Heart left ventricle (tissue), 16 donors: ENCODE measurements around the gene CEND1. TPM values are rescaled to one million over a fixed set of nuclear protein-coding genes. Genes with fewer than 3 reads are reported as not detected.
A peak's percentile ranks its signal among the peaks of the same experiment; 100 is the strongest.

Experiments
- ATAC-seq, 4 donors: fragments of 200-7000 bp; cut with Tn5 transposase; one replicate each; pipeline ENCODE4 v1.9.1; 2020 to 2022; ENCODE audit warnings: moderate library complexity in 4 of 4, mild to moderate bottlenecking in 3 of 4, moderate number of reproducible peaks in 1 of 4
- DNase-seq, 5 donors: peaks; one replicate each; pipeline ENCODE4 v3.0.0-alpha.2; 2020
- H3K27ac ChIP-seq, 12 donors: fragments of 200-600 bp; sonication (generic) in 4 of 12; one replicate each; pipeline versions ENCODE4 v1.5.0 to v1.8.0; 2016 to 2022; ENCODE audit warnings: mild to moderate bottlenecking in 2 of 12
- H3K27me3 ChIP-seq, 9 donors: fragments of 200-600 bp; sonication (generic) in 2 of 9; one replicate each; pipeline versions ENCODE4 v1.5.1 to v1.8.0; 2016 to 2022; ENCODE audit warnings: mild to moderate bottlenecking in 3 of 9
- H3K36me3 ChIP-seq, 9 donors: fragments of 200-600 bp; sonication (generic) in 2 of 9; one replicate each; pipeline versions ENCODE4 v1.5.0 to v1.8.0; 2018 to 2022; ENCODE audit warnings: mild to moderate bottlenecking in 2 of 9
- H3K4me1 ChIP-seq, 12 donors: fragments of 200-600 bp; sonication (generic) in 4 of 12; one replicate each; pipeline versions ENCODE4 v1.5.0 to v1.8.0; 2016 to 2022; ENCODE audit warnings: mild to moderate bottlenecking in 3 of 12
- H3K4me3 ChIP-seq, 12 donors: fragments of 200-600 bp; sonication (generic) in 4 of 12; one replicate each; pipeline versions ENCODE4 v1.5.0 to v1.8.0; 2017 to 2022; ENCODE audit warnings: mild to moderate bottlenecking in 9 of 12, moderate library complexity in 4 of 12
- H3K9me3 ChIP-seq, 12 donors: fragments of 200-600 bp; sonication (generic) in 4 of 12; one replicate each; pipeline versions ENCODE4 v1.5.0 to v1.8.0; 2016 to 2022; ENCODE audit warnings: mild to moderate bottlenecking in 1 of 12
- POLR2A ChIP-seq, 2 donors: fragments of 450-650 bp; IDR thresholded peaks; one replicate each; pipeline ENCODE4 v1.6.1; 2017; ENCODE audit warnings: antibody characterized with exemption in 2 of 2, mild to moderate bottlenecking in 2 of 2, moderate library complexity in 2 of 2
- WGBS, 4 donors: extraction: QIAGEN DNeasy Blood & Tissue Kit in 2 of 4; methylation state at CpG; one replicate each; pipeline versions ENCODE4 v1.1.5 to v1.1.7; 2013 to 2018; 5-methylcytosine and 5-hydroxymethylcytosine counted together
- intact Hi-C, 10 donors: fragments of 100-400 bp; cut with DNase I; formaldehyde crosslinking; loops; one replicate each; pipeline versions ENCODE4 v1.11.1 to v1.14.2; 2022
- polyA plus RNA-seq, 2 donors: library from polyadenylated mRNA; stranded (reverse); fragments of 200-250 nt; gene quantifications; one replicate each; pipeline ENCODE4 v1.2.3, GENCODE V29; 2013
- total RNA-seq, 9 donors: library from RNA; depleted of rRNA in 2 of 9; stranded (reverse); fragments of >200 nt in 2 of 9; fragmentation: NEBNext Ultra II Directional in 3 of 9; extraction: Animal tissue kit (Norgen Biotek cat#: 25700) in 3 of 9; gene quantifications; one replicate each; pipeline versions ENCODE4 v1.1.0 to v1.2.4, GENCODE V29; 2016 to 2023
- TF ChIP-seq, protein P1 (sequence below), 12 donors: fragments of 200-600 bp; sonication (generic) in 4 of 12; IDR thresholded peaks; one replicate each; pipeline versions ENCODE4 v1.5.0 to v1.8.0; 2018 to 2022; ENCODE audit warnings: antibody characterized with exemption in 12 of 12, mild to moderate bottlenecking in 5 of 12
- donor health status: ischemic (EF 13 %, LVEDD 7.1; RV severe dilation, severe dysfunction).
- donor health status: healthy with polysubstance abuse.
- donor health status: DM: no; HTN: yes; CAD: no.
- donor health status: DM: no; HTN: no; CAD: no.
- donor health status: ischemic (EF 25% LVEDD 6.9; RV normal size, moderate dysfunction).
- donor health status: ischemic (EF 25% LVEDD 5.7; RV mildly dilated, moderate dysfunction).
- donor health status: healthy.
- donor health status: DM: yes; HTN: yes; CAD: no.
- donor health status: ischemic (EF 35%, LVEDD 5.7; RV mildly dilated, moderate dysfunction).
- donor health status: nonischemic (EF 11% LVEDD 7.7; RV severe dilation, severe dysfunction).
- donor health status: DM: yes; HTN: yes; CAD: no.
- donor health status: PGD.
- donor health status: ischemic (EF 29% LVEDD 5.4; RV normal size, mild dysfunction).
- donor health status: nonischemic (EF 23%, LVEDD 6.1; RV moderate dilation, normal function).

The CEND1 gene
- total and polyA plus RNA-seq, 11 donors: 0.25 to 1.1 (median 0.44) TPM; not detected in 2

GRCh38 chr11:809287-810039 is 19.6 kb upstream of the CEND1 start, which contains the start of gene RPLP2:
Gene RPLP2 (plus strand): TSS chr11:809967. CDS start chr11:810235, 268 bp downstream.
- no peaks in the 10 kb centered on the region for H3K9me3 ChIP-seq
- peak within 1 kb of the TSS; percentile 76 to 100 (median 96) for H3K27ac ChIP-seq
- WGBS, 4 donors: 0% methylated on average over 58 to 81 of the region's 81 CpGs
- intact Hi-C loops: loop anchor here in 4 of 10 donors (1.0 to 10.0 kb wide), 5 partner anchors 10 to 455 kb away; partner anchors contain the start of genes POLR2L (in 2 of the 4), TSPAN4 (in 2 of the 4) and CHID1 (in 1 of the 4)
- H3K27me3 ChIP-seq: no peaks in the 10 kb centered on the region
- peak; percentile 98 to 99 (median 99) for DNase-seq
- peak; percentile 89 to 95 (median 93) for ATAC-seq
- peak within 1 kb of the TSS; percentile 73 to 100 (median 96) for H3K4me3 ChIP-seq
- peaks cover 3 to 33% (median 28%) of the 10 kb centered on the region in 9 donors for H3K36me3 ChIP-seq
- peak; percentile 60 to 81 for TF ChIP-seq POLR2A (IDR thresholded peaks at IDR 0.05)
- TF ChIP-seq, protein P1, sequence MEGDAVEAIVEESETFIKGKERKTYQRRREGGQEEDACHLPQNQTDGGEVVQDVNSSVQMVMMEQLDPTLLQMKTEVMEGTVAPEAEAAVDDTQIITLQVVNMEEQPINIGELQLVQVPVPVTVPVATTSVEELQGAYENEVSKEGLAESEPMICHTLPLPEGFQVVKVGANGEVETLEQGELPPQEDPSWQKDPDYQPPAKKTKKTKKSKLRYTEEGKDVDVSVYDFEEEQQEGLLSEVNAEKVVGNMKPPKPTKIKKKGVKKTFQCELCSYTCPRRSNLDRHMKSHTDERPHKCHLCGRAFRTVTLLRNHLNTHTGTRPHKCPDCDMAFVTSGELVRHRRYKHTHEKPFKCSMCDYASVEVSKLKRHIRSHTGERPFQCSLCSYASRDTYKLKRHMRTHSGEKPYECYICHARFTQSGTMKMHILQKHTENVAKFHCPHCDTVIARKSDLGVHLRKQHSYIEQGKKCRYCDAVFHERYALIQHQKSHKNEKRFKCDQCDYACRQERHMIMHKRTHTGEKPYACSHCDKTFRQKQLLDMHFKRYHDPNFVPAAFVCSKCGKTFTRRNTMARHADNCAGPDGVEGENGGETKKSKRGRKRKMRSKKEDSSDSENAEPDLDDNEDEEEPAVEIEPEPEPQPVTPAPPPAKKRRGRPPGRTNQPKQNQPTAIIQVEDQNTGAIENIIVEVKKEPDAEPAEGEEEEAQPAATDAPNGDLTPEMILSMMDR (IDR thresholded peaks at IDR 0.05): no peak
- H3K4me1 ChIP-seq: peaks cover 5 to 50% (median 35%) of the 10 kb centered on the region in 12 donors

DNA sequence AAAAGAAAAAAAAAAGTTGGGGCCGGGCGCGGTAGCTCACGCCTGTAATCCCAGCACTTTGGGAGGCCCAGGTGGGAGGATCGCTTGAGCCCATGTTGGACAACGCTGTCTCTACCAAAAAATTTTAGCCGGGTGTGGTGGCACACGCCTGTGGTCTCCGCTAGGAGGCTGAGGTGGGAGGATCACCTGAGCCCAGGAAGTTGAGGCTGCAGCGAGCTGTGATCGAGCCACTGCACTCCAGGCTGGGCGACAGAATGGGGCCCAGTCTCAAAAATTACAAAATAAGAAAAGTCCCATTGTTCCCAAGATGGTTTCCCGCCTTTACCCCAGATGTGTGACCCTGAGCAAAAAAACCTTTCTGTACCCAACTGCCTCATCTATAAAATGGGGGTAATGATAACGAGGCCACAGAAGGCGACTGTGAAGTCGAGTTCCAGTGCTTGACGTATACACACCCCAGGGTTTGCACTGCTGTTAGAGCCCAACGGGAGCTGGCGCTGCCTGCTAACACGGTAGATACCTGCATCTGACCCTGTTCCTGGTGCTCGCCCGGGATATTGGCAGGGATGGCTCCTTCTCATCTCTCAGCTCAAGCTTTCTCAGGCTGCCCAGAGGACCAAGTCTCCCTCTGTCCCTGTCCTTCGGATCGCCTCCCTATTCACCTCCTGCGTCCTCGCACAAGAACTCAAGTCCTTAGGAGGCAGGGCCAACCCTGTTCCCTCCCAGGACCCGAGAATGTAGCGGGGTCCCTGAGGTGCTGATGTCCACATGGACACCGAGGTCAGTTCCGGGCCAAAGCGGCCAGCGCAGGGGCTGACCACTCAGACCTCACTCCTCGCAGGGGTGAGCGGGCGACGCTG is 18.8 kb upstream of the CEND1 start:
- Histone ChIP-seq H3K9me3 (no peaks in the 10 kb centered on the region), H3K4me1 (peaks cover 6 to 58% (median 42%) of the 10 kb centered on the region in 12 donors), H3K4me3 (peak overlapping the region; percentile 73 to 100 (median 96)), H3K27me3 (no peaks in the 10 kb centered on the region), H3K27ac (peak overlapping the region; percentile 76 to 100 (median 96)), H3K36me3 (peaks cover 3 to 27% (median 24%) of the 10 kb centered on the region in 9 donors)
- intact Hi-C loops: loop anchor here in 4 of 10 donors (1.0 to 10.0 kb wide), 5 partner anchors 11 to 454 kb away; partner anchors contain the start of genes POLR2L (in 2 of the 4), TSPAN4 (in 2 of the 4) and CHID1 (in 1 of the 4)
- ATAC-seq: no peak
- 33 to 43% (median 33%) methylated on average over 25 to 36 of the region's 36 CpGs for WGBS, 4 donors
- DNase-seq: peak in 1 of 5 donors; percentile 91
- TF ChIP-seq POLR2A (IDR thresholded peaks at IDR 0.05): no peak
- TF ChIP-seq, protein P1 (IDR thresholded peaks at IDR 0.05): no peak

DNA sequence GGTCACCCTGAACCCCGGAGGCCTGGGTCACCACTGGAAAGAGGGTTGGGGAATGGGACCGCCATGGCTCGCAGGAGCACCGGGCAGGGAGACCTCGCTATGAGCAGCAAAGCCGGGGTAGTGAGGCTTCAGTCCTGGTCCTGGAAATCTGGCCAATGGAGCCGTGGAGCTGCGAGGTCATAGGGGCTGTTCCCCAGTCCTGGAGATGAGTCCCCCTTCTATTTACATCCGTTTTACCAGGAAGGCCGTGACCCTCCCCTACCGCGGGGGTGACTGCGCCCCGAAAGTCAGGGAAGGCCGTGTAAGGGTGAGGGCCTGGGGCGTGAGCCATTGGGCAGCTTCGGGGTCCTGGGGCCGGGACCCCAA is 14.7 kb upstream of the CEND1 start:
- TF ChIP-seq, protein P1 (IDR thresholded peaks at IDR 0.05): no peak
- TF ChIP-seq POLR2A (IDR thresholded peaks at IDR 0.05): no peak
- no peak for DNase-seq
- Histone ChIP-seq H3K4me1 (peaks cover 4 to 41% (median 27%) of the 10 kb centered on the region in 12 donors), H3K9me3 (no peaks in the 10 kb centered on the region), H3K27me3 (no peaks in the 10 kb centered on the region), H3K27ac (peak overlapping the region; percentile 75 to 96 (median 93)), H3K4me3 (peak overlapping the region; percentile 54 to 79 (median 66)), H3K36me3 (peaks cover 0 to 35% (median 9%) of the 10 kb centered on the region in 9 donors)
- WGBS, 4 donors: 4 to 10% (median 5%) methylated on average over 14 to 18 of the region's 18 CpGs
- no peak for ATAC-seq
- intact Hi-C loops: loop anchor here in 1 of 10 donors (10.0 kb wide), 1 partner anchor 450 kb away; no protein-coding TSS in a partner anchor
